HUES64 (cell line): ENCODE data around the gene RASA1. TPM values are rescaled to one million over a fixed set of nuclear protein-coding genes. Genes with fewer than 3 reads are reported as not detected.

Experiments used
- H3K27ac ChIP-seq: 2 replicates; pipeline ENCODE4 v1.7.0; 2013; ENCODE audit warnings: low read depth, low read length, inconsistent platforms
- H3K27me3 ChIP-seq: 2 replicates; pipeline ENCODE4 v1.6.1; 2013; ENCODE audit warnings: mild to moderate bottlenecking, low read length; ENCODE audit not compliant: insufficient read depth
- H3K36me3 ChIP-seq: 2 replicates; pipeline ENCODE4 v1.6.1; 2013; ENCODE audit warnings: mild to moderate bottlenecking, low read length; ENCODE audit not compliant: insufficient read depth
- H3K4me1 ChIP-seq: 2 replicates; pipeline ENCODE4 v1.6.1; 2013; ENCODE audit warnings: mild to moderate bottlenecking, low read length, moderate library complexity; ENCODE audit not compliant: insufficient read depth
- H3K4me3 ChIP-seq: 2 replicates; pipeline ENCODE4 v1.5.1; 2013; ENCODE audit warnings: mild to moderate bottlenecking, low read length, moderate library complexity
- H3K9ac ChIP-seq: 2 replicates; pipeline ENCODE4 v1.6.1; 2013; ENCODE audit warnings: mild to moderate bottlenecking, low read depth, low read length
- H3K9me3 ChIP-seq: 2 replicates; pipeline ENCODE4 v1.6.1; 2013; ENCODE audit warnings: low read depth, low read length; ENCODE audit not compliant: insufficient read depth
- WGBS: fragments of 150-250, 120-280 bp; methylation state at CpG from one replicate; pipeline ENCODE4 v1.1.7; 2013; ENCODE audit warnings: missing lambda C conversion rate; 5-methylcytosine and 5-hydroxymethylcytosine counted together
- polyA plus RNA-seq, 2 experiments: library from polyadenylated mRNA; stranded (reverse); fragments of 50-300 nt; gene quantifications; one replicate each; pipeline ENCODE4 v1.2.3, GENCODE V29; 2013

The RASA1 gene
- polyA plus RNA-seq (2013, experiment 1 of 2) = 31.5 TPM
- polyA plus RNA-seq (2013, experiment 2 of 2) = 32.9 TPM

DNA sequence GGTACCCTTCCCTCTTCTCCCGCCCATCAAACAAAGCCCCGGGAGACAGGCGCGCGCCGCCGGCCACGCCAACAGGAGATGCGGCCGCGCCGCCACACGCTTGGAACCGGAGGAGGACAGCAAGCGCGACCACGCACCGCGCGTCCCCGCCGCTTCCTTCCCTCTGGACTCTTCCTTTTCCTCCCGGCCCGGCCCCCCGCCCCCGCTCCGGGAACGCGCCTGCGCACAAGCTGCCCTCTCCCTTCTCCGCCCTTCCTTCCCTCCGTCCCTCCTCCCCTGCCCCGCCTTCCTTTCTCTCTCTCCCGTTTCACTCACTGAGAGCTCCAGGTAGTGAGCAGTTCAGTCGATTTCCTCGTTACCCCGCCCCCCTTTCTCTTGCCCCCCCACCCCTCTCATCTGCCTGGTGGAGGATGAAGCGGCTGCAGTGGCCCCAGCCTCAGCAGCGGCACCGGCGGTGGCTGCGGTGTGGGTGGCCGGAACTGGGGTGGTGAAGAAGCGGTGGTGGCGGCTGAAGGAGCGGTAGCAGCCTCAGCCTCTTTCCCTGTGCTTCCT lies at the start of gene RASA1:
Gene RASA1, plus strand, starts transcription at position 310 of the 552 bp plus-strand sequence. CDS start 569 bp downstream, outside the sequence.
- 0% methylated on average over 45 of the region's 46 CpGs for WGBS
- H3K27ac ChIP-seq = peak within 1 kb of the TSS; percentile 82

DNA sequence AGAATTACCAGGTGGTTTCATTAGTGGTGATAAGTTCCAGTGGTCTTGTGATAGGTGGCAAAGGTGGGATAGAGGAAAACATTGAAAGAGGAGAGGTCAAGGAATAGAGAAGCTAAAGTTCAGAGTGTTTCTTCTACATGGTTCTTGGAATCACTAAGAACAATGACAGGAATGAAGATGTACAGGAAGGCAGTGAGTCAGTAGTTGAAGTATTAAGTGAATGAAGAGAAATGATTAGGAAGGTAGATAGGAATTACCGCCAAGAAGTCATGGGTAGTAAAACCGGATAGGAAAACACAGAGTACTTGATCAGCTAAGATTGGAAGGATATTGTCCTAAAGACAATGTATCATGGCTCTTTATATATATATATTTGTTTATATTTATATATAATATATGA lies 37.9 kb upstream of the RASA1 start:
- H3K4me1 ChIP-seq = peaks cover 12% of the 10 kb centered on the region
- no peak overlapping the region for H3K9ac ChIP-seq
- no peak overlapping the region for H3K27ac ChIP-seq
- H3K27me3 ChIP-seq = no peaks in the 10 kb centered on the region
- no peaks in the 10 kb centered on the region for H3K9me3 ChIP-seq
- 94% methylated on average over 2 of the region's 2 CpGs for WGBS
- no peaks in the 10 kb centered on the region for H3K36me3 ChIP-seq
- H3K4me3 ChIP-seq = no peak overlapping the region

More for the DNA sequence above, at the start of gene RASA1:
- H3K27me3 ChIP-seq = peaks cover 32% of the 10 kb centered on the region
- H3K9ac ChIP-seq = peak within 1 kb of the TSS; percentile 89
- 0 out of 2 replicates have a peak, but pooled peaks cover 7% of the 10 kb centered on the region for H3K36me3 ChIP-seq
- H3K4me3 ChIP-seq = peak within 1 kb of the TSS; percentile 98
- H3K4me1 ChIP-seq = peaks cover 37% of the 10 kb centered on the region
- H3K9me3 ChIP-seq = no peaks in the 10 kb centered on the region

DNA sequence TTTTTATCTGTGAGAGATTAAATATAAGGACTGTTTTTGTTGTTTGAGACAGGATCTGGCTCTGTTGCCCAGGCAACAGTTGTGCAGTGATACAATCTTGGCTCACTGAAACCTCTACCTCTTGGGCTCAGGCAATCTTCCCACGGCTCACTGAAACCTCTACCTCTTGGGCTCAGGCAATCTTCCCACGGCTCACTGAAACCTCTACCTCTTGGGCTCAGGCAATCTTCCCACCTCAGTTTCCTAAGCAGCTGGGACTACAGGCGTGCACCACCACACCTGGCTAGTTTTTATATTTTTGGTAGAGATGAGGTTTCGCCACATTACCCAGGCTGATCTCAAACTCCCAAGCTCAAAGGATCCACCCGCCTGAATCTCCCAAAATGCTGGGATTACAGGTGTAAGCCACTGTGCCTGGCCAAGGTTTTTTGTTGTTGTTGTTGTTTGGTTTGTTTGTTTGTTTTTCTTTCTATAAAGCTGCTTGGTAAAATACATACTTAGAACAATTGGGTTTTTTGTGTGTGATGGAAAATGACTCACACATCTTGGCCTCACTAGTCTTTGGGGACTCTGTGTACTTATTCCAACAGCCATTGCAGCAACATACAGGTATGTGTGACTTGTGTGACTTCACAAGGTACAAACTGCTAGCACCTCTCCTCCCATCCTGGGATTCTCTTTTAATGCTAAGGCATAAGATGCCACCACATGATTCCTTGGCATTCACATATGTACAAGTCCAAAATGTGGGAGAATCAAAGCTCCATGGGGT lies 36.5 kb upstream of the RASA1 start:
- peaks cover 12% of the 10 kb centered on the region for H3K4me1 ChIP-seq
- 89% methylated on average over 5 of the region's 5 CpGs for WGBS
- no peak overlapping the region for H3K9ac ChIP-seq

DNA sequence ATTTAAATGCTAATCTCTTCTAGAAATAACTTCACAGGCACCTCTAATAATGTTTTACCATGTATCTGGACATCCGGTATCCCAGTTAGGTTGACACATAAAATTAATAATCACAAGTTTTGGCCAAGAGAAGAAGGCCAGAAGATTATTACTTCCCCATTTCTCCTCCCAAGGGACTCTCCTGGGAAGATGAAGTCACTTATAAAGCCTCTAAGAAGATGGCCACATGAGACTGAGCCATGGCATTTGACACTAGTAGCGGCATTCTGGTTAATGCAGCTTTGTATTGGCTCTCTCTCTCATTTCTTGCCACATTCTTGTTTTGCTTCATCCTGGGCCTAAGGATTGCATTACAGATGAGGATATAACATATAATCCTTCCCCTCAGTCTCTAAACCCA lies 34.5 kb upstream of the RASA1 start:
- H3K9ac ChIP-seq = no peak overlapping the region
- no peaks in the 10 kb centered on the region for H3K36me3 ChIP-seq
- WGBS = 100% methylated on average over 2 of the region's 2 CpGs
- no peaks in the 10 kb centered on the region; the same call in 1 of the 2 replicates for H3K4me1 ChIP-seq
- no peak overlapping the region for H3K4me3 ChIP-seq
- H3K27me3 ChIP-seq = no peaks in the 10 kb centered on the region
- no peaks in the 10 kb centered on the region for H3K9me3 ChIP-seq
- H3K27ac ChIP-seq = no peak overlapping the region

More for the DNA sequence above, 36.5 kb upstream of the RASA1 start:
- Histone ChIP-seq H3K9me3 (no peaks in the 10 kb centered on the region), H3K36me3 (no peaks in the 10 kb centered on the region), H3K4me3 (no peak overlapping the region), H3K27me3 (no peaks in the 10 kb centered on the region), H3K27ac (no peak overlapping the region)

DNA sequence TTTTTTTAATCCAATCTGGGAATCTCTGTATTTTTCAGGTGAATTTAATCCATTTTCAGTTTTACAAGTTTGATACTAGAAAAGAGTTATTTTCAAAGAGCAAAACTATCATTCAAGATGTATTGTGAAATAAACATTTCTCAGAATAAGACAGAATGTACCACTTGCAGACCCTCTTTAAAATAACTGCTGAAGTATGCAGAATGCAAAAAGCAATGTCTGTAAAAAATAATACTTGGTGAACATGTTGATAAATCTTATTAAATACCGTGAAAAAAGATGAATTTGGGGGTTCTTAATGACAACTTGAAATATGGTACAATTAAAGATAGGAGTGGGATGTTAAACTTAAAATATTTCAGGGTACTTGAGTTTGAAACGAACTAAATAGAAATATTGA lies 26.1 kb upstream of the RASA1 start:
- Histone ChIP-seq H3K4me3 (no peak overlapping the region), H3K9me3 (no peaks in the 10 kb centered on the region), H3K9ac (no peak overlapping the region), H3K27ac (no peak overlapping the region), H3K36me3 (no peaks in the 10 kb centered on the region), H3K4me1 (no peaks in the 10 kb centered on the region), H3K27me3 (no peaks in the 10 kb centered on the region)
- 89% methylated on average over 2 of the region's 2 CpGs for WGBS

DNA sequence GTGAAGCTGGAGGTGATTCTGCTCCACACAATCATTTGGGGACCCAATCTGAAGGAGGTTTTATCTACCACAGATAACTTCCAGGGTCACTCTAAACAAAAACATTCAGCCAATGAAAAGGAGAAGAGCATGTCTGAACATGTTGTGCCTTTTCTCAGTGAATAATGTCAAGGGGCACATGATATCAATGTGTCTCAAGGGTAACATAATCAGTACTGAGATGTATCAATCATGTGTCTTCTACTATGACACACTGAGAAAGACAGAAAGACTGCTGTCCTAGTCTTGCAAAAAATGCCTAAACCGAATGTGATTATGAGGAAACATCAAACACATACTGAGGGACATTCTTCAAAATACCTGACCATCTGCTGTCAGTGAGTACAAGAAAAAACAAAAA lies 25.4 kb upstream of the RASA1 start:
- no peak overlapping the region for H3K9ac ChIP-seq
- no peaks in the 10 kb centered on the region for H3K36me3 ChIP-seq
- H3K27me3 ChIP-seq = no peaks in the 10 kb centered on the region
- no peaks in the 10 kb centered on the region for H3K9me3 ChIP-seq
- 96% methylated on average over 1 of the region's 1 CpG for WGBS
- H3K4me3 ChIP-seq = no peak overlapping the region
- no peaks in the 10 kb centered on the region for H3K4me1 ChIP-seq
- H3K27ac ChIP-seq = no peak overlapping the region

DNA sequence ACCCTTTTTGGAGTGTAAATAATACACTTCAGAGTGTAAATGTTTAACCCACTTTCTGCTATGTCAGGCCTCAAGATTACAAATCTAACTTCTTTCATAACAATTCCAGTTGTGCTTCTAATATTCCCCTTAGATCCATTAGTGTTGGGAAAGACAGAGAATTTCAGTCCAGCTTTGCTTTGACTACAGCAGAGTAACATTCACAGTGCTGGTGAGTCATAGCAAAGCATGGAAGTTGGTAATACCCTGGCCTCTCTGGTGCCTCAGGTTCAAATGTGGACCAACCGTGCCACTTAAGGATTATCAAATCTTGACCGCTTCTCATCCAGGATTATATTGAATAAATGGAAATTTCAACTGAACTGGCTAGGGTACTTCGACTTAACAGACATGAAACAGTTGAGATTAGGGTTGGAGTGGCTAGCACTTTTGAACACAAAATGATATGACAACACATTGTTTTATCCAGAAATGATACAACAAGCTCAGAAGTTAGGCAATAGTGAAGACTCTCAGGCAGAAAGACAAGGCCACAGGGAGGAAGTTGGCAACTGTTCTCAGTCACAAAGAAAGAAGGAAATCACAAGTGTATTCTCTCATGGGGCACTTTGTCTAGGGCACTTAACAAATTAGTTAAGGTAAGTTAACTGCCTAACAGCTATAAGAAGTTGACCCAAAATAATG lies 24.4 kb upstream of the RASA1 start:
- H3K9ac ChIP-seq = no peak overlapping the region
- H3K27me3 ChIP-seq = no peaks in the 10 kb centered on the region
- no peaks in the 10 kb centered on the region for H3K9me3 ChIP-seq
- no peak overlapping the region for H3K27ac ChIP-seq
- H3K4me3 ChIP-seq = no peak overlapping the region
- 85% methylated on average over 3 of the region's 3 CpGs for WGBS
- H3K36me3 ChIP-seq = no peaks in the 10 kb centered on the region
- no peaks in the 10 kb centered on the region for H3K4me1 ChIP-seq

DNA sequence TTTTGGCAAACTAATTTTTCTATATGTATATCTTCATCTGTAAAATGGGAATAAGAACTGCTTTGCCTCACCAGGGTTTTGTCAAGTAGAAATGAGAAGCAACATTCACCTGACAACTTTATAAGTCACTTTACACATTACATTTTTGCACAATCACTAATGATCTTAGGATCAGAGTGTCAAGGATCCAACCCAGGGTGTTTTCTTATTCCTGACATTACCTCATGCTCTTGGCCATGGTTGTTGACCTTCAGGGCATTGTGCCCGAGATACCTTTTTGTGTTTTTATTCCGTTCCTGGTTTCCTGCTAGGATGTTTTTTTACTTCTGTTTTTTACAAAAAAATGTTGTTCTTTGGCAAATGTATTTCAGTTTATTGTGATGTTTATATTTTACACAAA lies 22.2 kb upstream of the RASA1 start:
- Histone ChIP-seq H3K27ac (no peak overlapping the region), H3K27me3 (no peaks in the 10 kb centered on the region), H3K4me3 (no peak overlapping the region), H3K9me3 (no peaks in the 10 kb centered on the region), H3K9ac (no peak overlapping the region), H3K4me1 (no peaks in the 10 kb centered on the region), H3K36me3 (no peaks in the 10 kb centered on the region)
- 86% methylated on average over 2 of the region's 2 CpGs for WGBS

DNA sequence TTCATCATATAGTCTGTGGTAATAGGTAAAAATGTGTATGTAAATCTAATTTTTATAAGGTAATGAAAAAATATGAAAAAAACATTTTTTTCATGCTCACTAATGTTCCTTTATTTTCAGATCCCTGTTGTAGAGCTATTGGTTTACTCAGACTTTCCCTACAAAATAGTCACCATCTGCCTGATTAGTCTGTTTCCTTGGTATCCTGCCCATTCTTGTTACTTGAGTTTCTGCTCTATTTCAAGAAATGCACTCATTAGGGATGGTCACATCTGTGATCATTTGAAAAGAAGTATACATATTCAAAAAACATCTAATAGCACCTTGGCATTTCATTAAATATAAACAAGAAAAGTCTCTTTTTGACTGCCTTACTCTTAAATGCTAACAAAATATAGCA lies 21.6 kb upstream of the RASA1 start:
- Histone ChIP-seq H3K4me1 (no peaks in the 10 kb centered on the region), H3K4me3 (no peak overlapping the region), H3K27me3 (no peaks in the 10 kb centered on the region), H3K36me3 (no peaks in the 10 kb centered on the region), H3K27ac (no peak overlapping the region), H3K9me3 (no peaks in the 10 kb centered on the region), H3K9ac (no peak overlapping the region)

DNA sequence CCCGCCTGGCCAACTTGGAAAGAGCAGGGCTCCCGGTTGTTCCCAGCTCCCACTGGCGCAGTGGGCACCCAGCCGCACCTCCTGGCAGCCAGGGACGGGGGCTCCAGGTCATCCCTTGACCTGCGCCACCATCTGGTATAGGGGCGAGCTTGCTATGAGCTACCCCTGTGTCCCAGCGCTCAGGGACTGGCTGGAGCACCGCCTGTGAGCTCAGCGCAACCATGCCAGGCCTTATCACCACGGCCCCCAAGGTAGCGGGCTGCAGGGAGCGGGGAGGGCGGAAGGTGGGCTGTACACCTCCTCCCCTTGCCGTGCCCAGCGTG lies 15.4 kb upstream of the RASA1 start:
- Histone ChIP-seq H3K9me3 (no peaks in the 10 kb centered on the region), H3K27me3 (no peaks in the 10 kb centered on the region), H3K9ac (no peak overlapping the region), H3K36me3 (no peaks in the 10 kb centered on the region), H3K4me1 (no peaks in the 10 kb centered on the region), H3K27ac (no peak overlapping the region), H3K4me3 (no peak overlapping the region)
- WGBS = 97% methylated on average over 16 of the region's 16 CpGs

DNA sequence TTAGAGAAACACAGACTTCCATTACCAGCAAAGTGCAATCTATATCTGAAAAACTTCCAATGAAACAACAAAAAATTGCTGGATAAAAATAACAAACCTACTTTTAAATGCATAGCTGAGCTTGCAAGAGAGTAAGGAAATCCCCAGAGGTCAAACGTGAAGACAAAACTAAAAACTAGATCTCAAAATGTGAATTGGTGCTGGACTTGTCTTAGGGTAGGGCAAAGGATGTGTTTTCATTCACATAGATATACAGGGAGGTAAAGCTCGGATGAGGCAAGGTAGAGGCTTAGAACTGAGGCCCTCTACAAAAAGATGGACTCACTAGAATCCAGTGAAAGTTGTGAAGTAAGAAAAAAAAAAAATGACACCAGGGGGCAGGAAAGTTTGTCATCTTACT lies 13.6 kb upstream of the RASA1 start:
- no peak overlapping the region for H3K9ac ChIP-seq
- no peaks in the 10 kb centered on the region for H3K4me1 ChIP-seq
- no peak overlapping the region for H3K4me3 ChIP-seq
- H3K36me3 ChIP-seq = no peaks in the 10 kb centered on the region
- no peaks in the 10 kb centered on the region for H3K9me3 ChIP-seq
- 86% methylated on average over 2 of the region's 2 CpGs for WGBS
- no peaks in the 10 kb centered on the region for H3K27me3 ChIP-seq
- no peak overlapping the region for H3K27ac ChIP-seq
